ENCODE measurements around the gene PLGRKT.

DNA sequence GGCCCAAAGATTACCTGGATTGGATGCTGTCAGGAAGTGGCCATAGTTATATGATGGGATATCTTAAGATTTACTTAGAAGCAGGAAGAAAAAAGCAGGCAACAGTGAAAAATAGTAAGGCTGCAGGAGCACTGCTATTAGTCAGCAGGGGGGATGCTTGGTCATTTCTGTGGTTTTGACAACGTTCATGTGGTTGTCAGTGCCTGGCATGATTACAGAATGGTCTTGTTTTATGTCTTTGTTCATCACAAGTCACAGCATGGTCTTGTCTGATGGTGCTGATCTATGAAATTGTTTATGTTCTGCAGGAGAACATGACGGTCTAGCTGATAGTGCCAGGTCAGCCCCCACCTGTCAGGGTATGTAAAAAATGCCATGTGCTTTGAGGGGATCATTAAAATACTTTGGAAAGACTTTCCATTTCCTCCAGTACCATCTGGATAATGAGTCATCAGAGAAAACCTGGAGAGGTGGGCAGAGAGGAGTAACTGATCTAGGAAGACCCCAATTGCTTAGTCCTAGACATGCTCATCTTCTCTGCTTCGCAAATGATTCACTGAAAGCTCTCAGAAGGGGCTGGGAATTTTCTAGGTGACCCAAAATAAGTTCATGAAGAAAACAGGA is 48.5 kb downstream of the PLGRKT start:
- TF ChIP-seq, protein P1, sequence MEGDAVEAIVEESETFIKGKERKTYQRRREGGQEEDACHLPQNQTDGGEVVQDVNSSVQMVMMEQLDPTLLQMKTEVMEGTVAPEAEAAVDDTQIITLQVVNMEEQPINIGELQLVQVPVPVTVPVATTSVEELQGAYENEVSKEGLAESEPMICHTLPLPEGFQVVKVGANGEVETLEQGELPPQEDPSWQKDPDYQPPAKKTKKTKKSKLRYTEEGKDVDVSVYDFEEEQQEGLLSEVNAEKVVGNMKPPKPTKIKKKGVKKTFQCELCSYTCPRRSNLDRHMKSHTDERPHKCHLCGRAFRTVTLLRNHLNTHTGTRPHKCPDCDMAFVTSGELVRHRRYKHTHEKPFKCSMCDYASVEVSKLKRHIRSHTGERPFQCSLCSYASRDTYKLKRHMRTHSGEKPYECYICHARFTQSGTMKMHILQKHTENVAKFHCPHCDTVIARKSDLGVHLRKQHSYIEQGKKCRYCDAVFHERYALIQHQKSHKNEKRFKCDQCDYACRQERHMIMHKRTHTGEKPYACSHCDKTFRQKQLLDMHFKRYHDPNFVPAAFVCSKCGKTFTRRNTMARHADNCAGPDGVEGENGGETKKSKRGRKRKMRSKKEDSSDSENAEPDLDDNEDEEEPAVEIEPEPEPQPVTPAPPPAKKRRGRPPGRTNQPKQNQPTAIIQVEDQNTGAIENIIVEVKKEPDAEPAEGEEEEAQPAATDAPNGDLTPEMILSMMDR (IDR thresholded peaks at IDR 0.05), result no peak
- no peak for TF ChIP-seq POLR2A (IDR thresholded peaks at IDR 0.05)

Data from uterus (tissue), 2 donors.